Measurements from ENCODE around the gene GADL1.

The GADL1 gene

GRCh38 chr3:30914696-30915095 lies 20.2 kb upstream of the GADL1 start:
- no peaks in the 10 kb centered on the region for H3F3A ChIP-seq (ENCODE audit: insufficient read depth, low read length)
- DNase-seq, result no peak
- H3K27ac ChIP-seq (ENCODE audit: low read length), result no peak overlapping the region
- H3K36me3 ChIP-seq (replicated peaks; ENCODE audit: insufficient read depth, low read length), result no peaks in the 10 kb centered on the region
- no peak overlapping the region for H3K4me2 ChIP-seq (ENCODE audit: low read depth, low read length)
- no peak overlapping the region for H2AFZ ChIP-seq (ENCODE audit: low read length)
- no peaks in the 10 kb centered on the region for H3K27me3 ChIP-seq (replicated peaks; ENCODE audit: insufficient read depth, low read length)
- no peaks in the 10 kb centered on the region for H4K20me1 ChIP-seq (ENCODE audit: insufficient read depth, low read length)
- H3K79me2 ChIP-seq (ENCODE audit: low read length), result no peaks in the 10 kb centered on the region
- peaks cover 10% of the 10 kb centered on the region; the same call in 1 of the 2 replicates for H3K4me1 ChIP-seq (ENCODE audit: low read length)
- no peak overlapping the region for H3K4me3 ChIP-seq (ENCODE audit: low read length)
- H3K9me2 ChIP-seq (replicated peaks; ENCODE audit: insufficient read depth, low read length), result no peaks in the 10 kb centered on the region
- H3K9me3 ChIP-seq (replicated peaks; ENCODE audit: insufficient read depth, low read length), result no peaks in the 10 kb centered on the region
- no peak for TF ChIP-seq EZH2phosphoT487 (IDR thresholded peaks at IDR 0.05; ENCODE audit: low read length)
- TF ChIP-seq CTCF (IDR thresholded peaks at IDR 0.05; ENCODE audit: low read length), result no peak
- TF ChIP-seq EZH2 (optimal IDR thresholded peaks at IDR 0.05; ENCODE audit: low read depth, low read length), result no peak
- no peak overlapping the region for H3K9ac ChIP-seq (ENCODE audit: low read length)

GRCh38 chr3:30913176-30913575 lies 18.7 kb upstream of the GADL1 start:
- H3K9me2 ChIP-seq (replicated peaks; ENCODE audit: insufficient read depth, low read length), result no peaks in the 10 kb centered on the region
- no peak for DNase-seq
- H3K4me2 ChIP-seq (ENCODE audit: low read depth, low read length), result no peak overlapping the region
- H3K9me3 ChIP-seq (replicated peaks; ENCODE audit: insufficient read depth, low read length), result no peaks in the 10 kb centered on the region
- H3F3A ChIP-seq (ENCODE audit: insufficient read depth, low read length), result no peaks in the 10 kb centered on the region
- peaks cover 3% of the 10 kb centered on the region; the same call in 1 of the 2 replicates for H3K4me1 ChIP-seq (ENCODE audit: low read length)
- no peak for TF ChIP-seq EZH2 (optimal IDR thresholded peaks at IDR 0.05; ENCODE audit: low read depth, low read length)
- TF ChIP-seq CTCF (IDR thresholded peaks at IDR 0.05; ENCODE audit: low read length), result no peak
- TF ChIP-seq EZH2phosphoT487 (IDR thresholded peaks at IDR 0.05; ENCODE audit: low read length), result no peak
- no peak overlapping the region for H3K4me3 ChIP-seq (ENCODE audit: low read length)
- no peaks in the 10 kb centered on the region for H3K36me3 ChIP-seq (replicated peaks; ENCODE audit: insufficient read depth, low read length)
- no peak overlapping the region for H3K27ac ChIP-seq (ENCODE audit: low read length)
- no peak overlapping the region for H2AFZ ChIP-seq (ENCODE audit: low read length)
- H3K79me2 ChIP-seq (ENCODE audit: low read length), result no peaks in the 10 kb centered on the region
- H4K20me1 ChIP-seq (ENCODE audit: insufficient read depth, low read length), result no peaks in the 10 kb centered on the region
- no peak overlapping the region for H3K9ac ChIP-seq (ENCODE audit: low read length)
- no peaks in the 10 kb centered on the region for H3K27me3 ChIP-seq (replicated peaks; ENCODE audit: insufficient read depth, low read length)

- no peaks in the 10 kb centered on the region for H4K20me1 ChIP-seq (ENCODE audit: insufficient read depth, low read length)
- H3K27ac ChIP-seq (ENCODE audit: low read length), result no peak overlapping the region
- H3K9ac ChIP-seq (ENCODE audit: low read length), result no peak overlapping the region
- H2AFZ ChIP-seq (ENCODE audit: low read length), result no peak overlapping the region
- no peaks in the 10 kb centered on the region for H3F3A ChIP-seq (ENCODE audit: insufficient read depth, low read length)
- DNase-seq, result no peak
- H3K36me3 ChIP-seq (replicated peaks; ENCODE audit: insufficient read depth, low read length), result no peaks in the 10 kb centered on the region
- H3K79me2 ChIP-seq (ENCODE audit: low read length), result no peaks in the 10 kb centered on the region
- no peaks in the 10 kb centered on the region for H3K9me3 ChIP-seq (replicated peaks; ENCODE audit: insufficient read depth, low read length)
- H3K4me3 ChIP-seq (ENCODE audit: low read length), result no peak overlapping the region
- H3K9me2 ChIP-seq (replicated peaks; ENCODE audit: insufficient read depth, low read length), result no peaks in the 10 kb centered on the region
- H3K27me3 ChIP-seq (replicated peaks; ENCODE audit: insufficient read depth, low read length), result no peaks in the 10 kb centered on the region
- no peak overlapping the region for H3K4me2 ChIP-seq (ENCODE audit: low read depth, low read length)
- H3K4me1 ChIP-seq (ENCODE audit: low read length), result no peaks in the 10 kb centered on the region
- TF ChIP-seq CTCF (IDR thresholded peaks at IDR 0.05; ENCODE audit: low read length), result no peak
- TF ChIP-seq EZH2 (optimal IDR thresholded peaks at IDR 0.05; ENCODE audit: low read depth, low read length), result no peak
- TF ChIP-seq EZH2phosphoT487 (IDR thresholded peaks at IDR 0.05; ENCODE audit: low read length), result no peak
Measured at GRCh38 chr3:30912301-30912700, 17.8 kb upstream of the GADL1 start.
